HUES6 (cell line): ENCODE measurements around the gene MPZL2.

Experiments used
- H3K27ac ChIP-seq: 2 replicates; pipeline ENCODE4 v1.7.0; 2013; ENCODE audit warnings: low read depth, mild to moderate bottlenecking, low read length, inconsistent platforms
- H3K27me3 ChIP-seq: 2 replicates; pipeline ENCODE4 v1.6.1; 2013; ENCODE audit warnings: low read length; ENCODE audit not compliant: control insufficient read depth, insufficient read depth
- H3K36me3 ChIP-seq: 2 replicates; pipeline ENCODE4 v1.6.1; 2013; ENCODE audit warnings: low read length; ENCODE audit not compliant: control insufficient read depth, insufficient read depth
- H3K4me1 ChIP-seq: 2 replicates; pipeline ENCODE4 v1.6.1; 2013; ENCODE audit warnings: low read length; ENCODE audit not compliant: control insufficient read depth, insufficient read depth
- H3K4me3 ChIP-seq: 2 replicates; pipeline ENCODE4 v1.5.1; 2013; ENCODE audit warnings: low read depth, low read length
- H3K9ac ChIP-seq: one replicate; pipeline ENCODE4 v1.6.1; 2013; ENCODE audit warnings: mild to moderate bottlenecking, low read length
- H3K9me3 ChIP-seq: 2 replicates; pipeline ENCODE4 v1.6.1; 2013; ENCODE audit warnings: low read depth, low read length; ENCODE audit not compliant: control insufficient read depth, insufficient read depth

Gene MPZL2

GRCh38 chr11:118283037-118283636 lies 19.0 kb upstream of the MPZL2 start:
- no peaks in the 10 kb centered on the region for H3K4me1 ChIP-seq
- H3K9ac ChIP-seq = no peak overlapping the region
- H3K4me3 ChIP-seq = no peak overlapping the region
- no peaks in the 10 kb centered on the region for H3K36me3 ChIP-seq
- no peaks in the 10 kb centered on the region for H3K9me3 ChIP-seq
- no peaks in the 10 kb centered on the region for H3K27me3 ChIP-seq
- H3K27ac ChIP-seq = no peak overlapping the region

GRCh38 chr11:118282606-118283005 lies 18.5 kb upstream of the MPZL2 start:
- no peaks in the 10 kb centered on the region for H3K36me3 ChIP-seq

GRCh38 chr11:118281284-118281683 lies 17.2 kb upstream of the MPZL2 start:
- Histone ChIP-seq H3K4me1 (peaks cover 4% of the 10 kb centered on the region; the same call in 1 of the 2 replicates), H3K27ac (no peak overlapping the region), H3K9ac (no peak overlapping the region), H3K4me3 (no peak overlapping the region), H3K36me3 (no peaks in the 10 kb centered on the region), H3K9me3 (no peaks in the 10 kb centered on the region), H3K27me3 (no peaks in the 10 kb centered on the region)

More at GRCh38 chr11:118282606-118283005, 18.5 kb upstream of the MPZL2 start:
- no peaks in the 10 kb centered on the region for H3K27me3 ChIP-seq
- H3K9ac ChIP-seq = no peak overlapping the region
- no peaks in the 10 kb centered on the region for H3K4me1 ChIP-seq
- H3K27ac ChIP-seq = no peak overlapping the region
- H3K4me3 ChIP-seq = no peak overlapping the region
- H3K9me3 ChIP-seq = no peaks in the 10 kb centered on the region

- Histone ChIP-seq H3K4me3 (no peak overlapping the region), H3K27ac (no peak overlapping the region), H3K27me3 (no peaks in the 10 kb centered on the region; the same call in none of the 2 replicates), H3K9ac (no peak overlapping the region), H3K9me3 (no peaks in the 10 kb centered on the region), H3K36me3 (no peaks in the 10 kb centered on the region), H3K4me1 (peaks cover 4% of the 10 kb centered on the region; the same call in 1 of the 2 replicates)
These were observed 13.2 kb upstream of the MPZL2 start for GRCh38 chr11:118277312-118277711.

GRCh38 chr11:118276422-118276821 lies 12.3 kb upstream of the MPZL2 start:
- Histone ChIP-seq H3K4me1 (peaks cover 4% of the 10 kb centered on the region; the same call in 1 of the 2 replicates), H3K4me3 (no peak overlapping the region), H3K36me3 (no peaks in the 10 kb centered on the region), H3K9me3 (no peaks in the 10 kb centered on the region), H3K27me3 (no peaks in the 10 kb centered on the region; the same call in none of the 2 replicates), H3K27ac (no peak overlapping the region), H3K9ac (no peak overlapping the region)

- H3K4me1 ChIP-seq = peaks cover 4% of the 10 kb centered on the region; the same call in 1 of the 2 replicates
- no peaks in the 10 kb centered on the region for H3K9me3 ChIP-seq
- no peak overlapping the region for H3K27ac ChIP-seq
- H3K36me3 ChIP-seq = no peaks in the 10 kb centered on the region
- H3K27me3 ChIP-seq = no peaks in the 10 kb centered on the region; the same call in none of the 2 replicates
- H3K4me3 ChIP-seq = no peak overlapping the region
- H3K9ac ChIP-seq = no peak overlapping the region
These were observed 11.1 kb upstream of the MPZL2 start for GRCh38 chr11:118275176-118275575.

GRCh38 chr11:118274186-118274585 lies 10.1 kb upstream of the MPZL2 start:
- Histone ChIP-seq H3K4me1 (peaks cover 4% of the 10 kb centered on the region; the same call in 1 of the 2 replicates), H3K27ac (no peak overlapping the region), H3K27me3 (peaks cover 6% of the 10 kb centered on the region), H3K9me3 (no peaks in the 10 kb centered on the region), H3K4me3 (no peak overlapping the region), H3K9ac (no peak overlapping the region), H3K36me3 (no peaks in the 10 kb centered on the region)

GRCh38 chr11:118272001-118272400 lies 7.9 kb upstream of the MPZL2 start:
- Histone ChIP-seq H3K36me3 (no peaks in the 10 kb centered on the region), H3K9ac (no peak overlapping the region), H3K4me1 (0 out of 2 replicates have a peak, but pooled peaks cover under 1% of the 10 kb centered on the region), H3K27ac (no peak overlapping the region), H3K9me3 (no peaks in the 10 kb centered on the region), H3K27me3 (peaks cover 14% of the 10 kb centered on the region), H3K4me3 (no peak overlapping the region)

GRCh38 chr11:118267486-118267885 lies 3.4 kb upstream of the MPZL2 start:
- no peak overlapping the region for H3K9ac ChIP-seq
- H3K27me3 ChIP-seq = peaks cover 58% of the 10 kb centered on the region
- no peaks in the 10 kb centered on the region for H3K36me3 ChIP-seq
- no peaks in the 10 kb centered on the region for H3K9me3 ChIP-seq
- no peak overlapping the region for H3K27ac ChIP-seq
- H3K4me1 ChIP-seq = peaks cover 33% of the 10 kb centered on the region
- no peak overlapping the region for H3K4me3 ChIP-seq

GRCh38 chr11:118265954-118266353 lies 1.9 kb upstream of the MPZL2 start:
- Histone ChIP-seq H3K9me3 (no peaks in the 10 kb centered on the region), H3K36me3 (no peaks in the 10 kb centered on the region), H3K27me3 (peaks cover 69% of the 10 kb centered on the region), H3K27ac (no peak overlapping the region), H3K4me3 (no peak overlapping the region), H3K4me1 (peaks cover 33% of the 10 kb centered on the region), H3K9ac (no peak overlapping the region)

GRCh38 chr11:118264569-118265465 lies 720 bp upstream of the MPZL2 start:
- Histone ChIP-seq H3K4me3 (peak overlapping the region; percentile 49), H3K9me3 (no peaks in the 10 kb centered on the region), H3K36me3 (no peaks in the 10 kb centered on the region), H3K27ac (no peak overlapping the region), H3K27me3 (peaks cover 68% of the 10 kb centered on the region), H3K4me1 (peaks cover 33% of the 10 kb centered on the region), H3K9ac (peak overlapping the region; percentile 10)
